ENCODE data around the gene PHF19. TPM values are rescaled to one million over a fixed set of nuclear protein-coding genes. Genes with fewer than 3 reads are reported as not detected.

Gene PHF19
- total and polyA plus RNA-seq, 2 experiments from 2014 or later = 16.8 to 31.0 TPM

GRCh38 chr9:120839146-120839545 is 37.8 kb downstream of the PHF19 start (continued):
- TF ChIP-seq ZNF114 (CRISPR knock-in tag; IDR thresholded peaks at IDR 0.05) (no peak), JUNB (IDR thresholded peaks at IDR 0.05; ENCODE audit: unreplicated experiment) (no peak), NANOG (IDR thresholded peaks at IDR 0.05; ENCODE audit: borderline replicate concordance) (no peak), CTCF (conservative IDR thresholded peaks at IDR 0.05; ENCODE audit: low read depth in 2 of 2) (no peak), ETS1 (IDR thresholded peaks at IDR 0.05) (no peak)

- no peak for ATAC-seq
- Histone ChIP-seq H3K27me3 (ENCODE audit: insufficient read depth) (no peaks in the 10 kb centered on the region), H2AFZ (no peak overlapping the region), H3K79me2 (replicated peaks; ENCODE audit: insufficient read depth) (peaks cover 78% of the 10 kb centered on the region), H3K36me3 (ENCODE audit: insufficient read depth) (peaks cover 10% of the 10 kb centered on the region), H3F3A (replicated peaks; ENCODE audit: low read depth) (no peaks in the 10 kb centered on the region), H4K20me1 (replicated peaks; ENCODE audit: insufficient read depth) (peaks cover 17% of the 10 kb centered on the region; the same call in 1 of the 2 replicates), H3K27ac (ENCODE audit: low read depth) (no peak overlapping the region), H3K4me1 (ENCODE audit: insufficient read depth) (peaks cover 6% of the 10 kb centered on the region), H3K4me2 (no peak overlapping the region), H3K4me3 (no peak overlapping the region), H3K9me2 (ENCODE audit: insufficient read depth) (no peaks in the 10 kb centered on the region)
- H3K4me3 Mint-ChIP-seq = no peak overlapping the region
- H3K27me3 Mint-ChIP-seq (ENCODE audit: insufficient read depth, low read depth, poor library complexity) = peaks cover 8% of the 10 kb centered on the region
- no peaks in the 10 kb centered on the region for H3K9me3 Mint-ChIP-seq
- H3K27ac Mint-ChIP-seq = no peak overlapping the region
- peaks cover 24% of the 10 kb centered on the region for H3K4me1 Mint-ChIP-seq
- peaks cover 30% of the 10 kb centered on the region for H3K36me3 Mint-ChIP-seq (ENCODE audit: low read depth)
- DNase-seq (ENCODE audit: low spot score) = no peak
- no peak for TF ChIP-seq REST (IDR thresholded peaks at IDR 0.05; ENCODE audit: unreplicated experiment)
- no peak for TF ChIP-seq ZNF114 (CRISPR knock-in tag; IDR thresholded peaks at IDR 0.05)
- no peak for TF ChIP-seq POLR2AphosphoS5 (IDR thresholded peaks at IDR 0.05; ENCODE audit: low read depth)
- TF ChIP-seq CTCF (conservative IDR thresholded peaks at IDR 0.05; ENCODE audit: low read depth in 2 of 2) = no peak
- TF ChIP-seq CREB1 (CRISPR knock-in tag; IDR thresholded peaks at IDR 0.05; ENCODE audit: low read depth) = no peak
- no peak for TF ChIP-seq EZH2 (IDR thresholded peaks at IDR 0.05; ENCODE audit: low read depth, unreplicated experiment)
- TF ChIP-seq EZH2phosphoT487 (IDR thresholded peaks at IDR 0.05; ENCODE audit: unreplicated experiment) = no peak
- no peak for TF ChIP-seq ETS1 (IDR thresholded peaks at IDR 0.05)
Measured at GRCh38 chr9:120837921-120838320, 39.1 kb downstream of the PHF19 start.

Data from GM23338 (cell line).